Measurements from ENCODE around the gene TNFRSF6B.
"Not testable (repeated sequence)": the region's sequence is repeated elsewhere in the genome, so short reads cannot be mapped to it uniquely, and the experiment has no call there.

TNFRSF6B gene

GRCh38 chr20:63696628-63697356, at the start of gene TNFRSF6B:
TSS of gene TNFRSF6B (plus strand) at chr20:63696652. CDS start at chr20:63696768, 116 bp downstream.
- in situ Hi-C loops (cut with MboI; ENCODE audit: low sequenced_read_pairs) = no loop called here

- in situ Hi-C loops (cut with MboI; ENCODE audit: low sequenced_read_pairs) = no loop called here
Observed at GRCh38 chr20:63648190-63648589, 48.3 kb upstream of the TNFRSF6B start.

DNA sequence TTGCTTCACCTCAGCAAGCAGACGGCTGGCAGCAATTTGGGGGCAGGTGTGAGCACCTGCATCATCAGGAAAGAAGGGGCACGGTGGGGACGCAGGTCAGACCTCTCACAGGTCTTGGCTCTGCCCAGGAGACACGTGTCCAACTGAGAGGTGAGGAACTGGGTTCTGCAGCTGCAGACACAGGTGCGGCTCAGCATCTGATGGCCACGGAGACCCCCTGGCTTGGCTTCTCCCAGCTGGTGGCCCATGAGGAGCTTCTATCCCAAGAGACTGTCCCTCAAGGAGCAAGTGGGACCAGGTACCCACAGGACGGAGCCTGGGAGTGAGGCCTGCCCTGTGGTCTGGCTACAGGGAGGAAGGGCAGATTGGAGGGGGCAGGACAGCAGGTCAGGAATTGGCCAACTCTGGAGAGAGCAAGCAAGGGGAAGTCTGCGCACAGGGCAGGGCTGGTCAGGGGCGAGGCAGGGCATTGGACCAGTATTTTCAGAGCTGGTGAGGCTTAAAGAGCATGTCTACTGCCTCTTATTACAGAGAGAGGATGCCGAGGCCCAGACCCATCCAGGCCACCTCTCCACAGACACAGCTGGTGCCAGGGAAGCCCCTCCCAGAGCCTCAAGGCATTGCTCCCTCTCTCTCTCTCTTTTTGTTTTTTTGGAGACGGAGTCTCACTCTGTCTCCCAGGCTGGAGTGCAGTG, 47.4 kb upstream of the TNFRSF6B start:
- in situ Hi-C loops (cut with MboI; ENCODE audit: low sequenced_read_pairs) = no loop called here

- in situ Hi-C loops (cut with MboI; ENCODE audit: low sequenced_read_pairs) = not testable (repeated sequence)
Observed at GRCh38 chr20:63650486-63650885, 46.0 kb upstream of the TNFRSF6B start.

- in situ Hi-C loops (cut with MboI; ENCODE audit: low sequenced_read_pairs) = no loop called here
Observed at GRCh38 chr20:63651942-63652191, 44.6 kb upstream of the TNFRSF6B start.

- in situ Hi-C loops (cut with MboI; ENCODE audit: low sequenced_read_pairs) = no loop called here
Observed at GRCh38 chr20:63652192-63652980, 44.1 kb upstream of the TNFRSF6B start.

DNA sequence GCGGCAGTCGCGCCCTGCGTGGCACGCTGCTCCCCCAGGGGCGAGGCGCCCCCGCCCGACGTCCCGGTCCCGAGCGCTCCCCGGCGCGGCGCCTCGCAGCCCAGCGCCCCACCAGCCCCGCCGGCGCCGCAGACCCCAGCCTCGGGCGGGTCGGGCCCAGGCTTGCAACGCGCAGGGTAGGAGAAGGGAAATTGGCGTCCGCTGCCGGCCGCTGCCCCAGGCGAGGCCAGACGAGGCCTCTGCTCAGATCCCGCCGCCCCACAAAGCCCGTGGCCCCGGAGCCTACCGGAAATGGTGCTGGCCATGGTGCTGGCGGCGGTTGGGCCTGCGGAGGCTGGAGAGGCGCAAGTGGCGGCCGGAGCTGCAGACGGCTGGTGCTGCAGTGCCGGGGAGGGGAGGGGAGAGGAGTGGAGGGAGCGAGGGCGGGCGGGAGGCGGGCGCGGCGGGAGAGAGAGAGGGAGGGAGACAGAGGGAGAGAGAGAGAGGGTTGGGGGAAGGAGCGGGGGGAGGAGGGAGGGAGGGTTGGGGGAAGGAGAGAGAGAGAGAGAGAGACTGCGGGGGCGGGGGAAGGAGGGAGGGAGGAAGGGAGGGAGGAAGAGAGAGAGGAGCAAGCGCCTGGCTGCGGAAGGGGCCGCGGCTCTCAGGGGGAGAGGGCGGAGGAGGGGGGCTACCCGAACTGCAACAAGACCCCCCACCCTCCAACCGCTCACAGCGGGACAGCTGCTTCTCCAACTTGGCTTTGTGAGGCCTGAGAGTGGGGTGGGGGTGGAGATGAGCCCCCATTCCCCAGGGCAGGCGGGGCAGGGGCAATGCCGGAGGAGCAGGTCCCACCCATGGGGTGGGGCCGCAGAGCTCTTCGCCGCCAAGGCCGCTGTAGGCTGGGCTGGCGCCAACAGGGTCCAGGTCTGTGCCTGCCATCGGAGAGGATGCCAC, 43.1 kb upstream of the TNFRSF6B start, which contains the start of gene STMN3:
TSS of gene STMN3 (minus strand) at position 384 of the 933 bp plus-strand sequence. CDS start at position 305, 79 bp downstream.
- in situ Hi-C loops (cut with MboI; ENCODE audit: low sequenced_read_pairs) = no loop called here

DNA sequence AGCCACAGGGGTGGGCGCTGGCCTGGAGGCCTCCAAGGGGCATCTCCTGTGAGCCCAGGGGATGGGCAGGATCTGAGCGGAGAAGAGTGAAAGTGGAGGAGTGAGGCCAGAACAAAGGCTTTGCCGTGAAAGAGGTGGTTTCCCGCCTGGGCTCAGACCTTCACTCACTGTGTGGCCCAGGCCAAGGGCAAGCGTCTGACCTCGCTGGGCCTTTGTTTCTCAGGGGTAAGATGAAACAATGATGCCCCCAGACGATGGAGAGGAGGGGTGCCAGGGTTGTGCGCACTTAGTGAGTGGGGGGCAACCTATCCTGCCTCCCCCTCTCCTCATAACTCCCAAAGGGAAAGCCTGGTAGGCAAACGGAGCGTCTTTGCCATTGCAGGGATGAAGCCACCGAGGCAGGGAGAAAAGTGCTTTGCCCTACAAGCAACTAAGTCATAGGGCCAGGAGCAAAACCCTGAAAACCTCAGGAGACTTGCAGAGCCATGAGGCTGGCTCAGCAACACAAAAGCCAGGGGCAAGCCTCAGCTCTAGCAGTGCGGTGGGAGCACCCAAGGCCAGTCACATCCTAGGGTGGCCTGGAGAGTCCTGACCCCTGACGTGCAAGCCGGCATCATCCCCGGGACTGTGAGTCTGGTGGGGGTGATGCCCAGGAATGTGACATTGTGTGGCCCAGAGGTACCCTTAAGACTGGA, 42.3 kb upstream of the TNFRSF6B start:
- in situ Hi-C loops (cut with MboI; ENCODE audit: low sequenced_read_pairs) = no loop called here

DNA sequence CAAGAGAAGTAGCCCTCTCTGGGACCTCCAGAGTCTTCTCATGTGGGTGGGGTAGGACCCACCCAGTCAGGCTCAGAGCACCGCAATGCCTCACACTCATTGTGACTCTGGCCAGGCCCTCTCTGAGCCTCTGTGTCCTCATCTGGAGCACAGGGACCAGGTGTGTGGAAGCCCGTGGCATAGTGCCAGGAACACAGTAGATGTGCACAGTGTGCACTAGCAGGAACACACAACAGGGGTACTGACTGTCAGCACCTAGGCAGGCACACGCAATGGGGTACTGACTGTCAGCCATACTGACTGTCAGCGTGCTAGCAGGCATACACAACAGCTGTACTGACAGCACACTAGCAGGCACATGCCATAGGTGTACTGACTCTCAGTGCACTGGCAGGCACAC, 41.2 kb upstream of the TNFRSF6B start:
- in situ Hi-C loops (cut with MboI; ENCODE audit: low sequenced_read_pairs) = no loop called here

DNA sequence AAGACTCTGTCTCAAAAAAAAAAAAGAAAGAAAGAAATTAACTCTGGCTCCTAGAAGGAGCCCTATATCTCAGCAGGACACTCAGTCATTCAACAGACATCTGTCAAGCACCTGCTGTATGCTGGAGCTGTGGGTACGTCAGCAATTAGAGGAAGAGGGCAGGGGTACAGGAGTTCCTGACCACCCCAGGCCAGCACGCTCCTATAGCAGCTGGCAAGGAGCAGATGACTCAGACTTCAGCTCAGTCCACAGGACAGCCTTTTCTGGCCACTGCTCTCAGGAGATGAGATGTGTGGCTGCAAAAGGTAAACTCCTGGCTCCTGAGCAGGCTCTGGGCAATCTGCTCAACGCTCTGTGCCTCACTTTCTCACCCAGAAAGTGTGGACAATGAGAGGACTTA, 40.0 kb upstream of the TNFRSF6B start:
- in situ Hi-C loops (cut with MboI; ENCODE audit: low sequenced_read_pairs) = no loop called here

- in situ Hi-C loops (cut with MboI; ENCODE audit: low sequenced_read_pairs) = no loop called here
Observed at GRCh38 chr20:63657260-63657936, 39.1 kb upstream of the TNFRSF6B start.

- in situ Hi-C loops (cut with MboI; ENCODE audit: low sequenced_read_pairs) = no loop called here
Observed at GRCh38 chr20:63657937-63658748, 38.3 kb upstream of the TNFRSF6B start, which contains the start of gene RTEL1. TSS of gene RTEL1 (plus strand) at chr20:63658312. CDS start at chr20:63659403, 1,091 bp downstream.

- in situ Hi-C loops (cut with MboI; ENCODE audit: low sequenced_read_pairs) = no loop called here
Observed at GRCh38 chr20:63658749-63659187, 37.7 kb upstream of the TNFRSF6B start.

- in situ Hi-C loops (cut with MboI; ENCODE audit: low sequenced_read_pairs) = no loop called here
Observed at GRCh38 chr20:63659370-63659769, 37.1 kb upstream of the TNFRSF6B start.

- in situ Hi-C loops (cut with MboI; ENCODE audit: low sequenced_read_pairs) = not testable (repeated sequence)
Observed at GRCh38 chr20:63660174-63660573, 36.3 kb upstream of the TNFRSF6B start.

- in situ Hi-C loops (cut with MboI; ENCODE audit: low sequenced_read_pairs) = no loop called here
Observed at GRCh38 chr20:63660622-63661021, 35.8 kb upstream of the TNFRSF6B start.

DNA sequence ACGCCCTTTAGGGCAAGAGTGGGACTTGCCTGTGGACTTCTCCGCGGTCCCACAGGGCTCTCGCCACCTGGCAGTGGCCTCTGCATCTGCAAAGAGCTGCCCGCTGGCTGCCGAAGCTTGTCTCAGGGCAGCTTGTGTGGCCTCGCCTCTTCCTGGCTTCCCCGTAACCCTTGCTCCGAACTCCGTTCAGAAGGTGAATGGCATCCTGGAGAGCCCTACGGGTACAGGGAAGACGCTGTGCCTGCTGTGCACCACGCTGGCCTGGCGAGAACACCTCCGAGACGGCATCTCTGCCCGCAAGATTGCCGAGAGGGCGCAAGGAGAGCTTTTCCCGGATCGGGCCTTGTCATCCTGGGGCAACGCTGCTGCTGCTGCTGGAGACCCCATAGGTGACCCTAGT, 35.3 kb upstream of the TNFRSF6B start:
- in situ Hi-C loops (cut with MboI; ENCODE audit: low sequenced_read_pairs) = no loop called here

GRCh38 chr20:63661959-63662812, 34.3 kb upstream of the TNFRSF6B start:
- in situ Hi-C loops (cut with MboI; ENCODE audit: low sequenced_read_pairs) = no loop called here
